HepG2 (cell line): ENCODE measurements around the gene CLHC1. TPM values are rescaled to one million over a fixed set of nuclear protein-coding genes. Genes with fewer than 3 reads are reported as not detected.

Source experiments
- ATF5 ChIP-seq: sonication (generic); formaldehyde crosslinking; IDR thresholded peaks from 2 replicates; pipeline ENCODE4 v1.4.0; 2020; ENCODE audit warnings: mild to moderate bottlenecking, low read depth, missing genetic modification reagents
- EHMT2 ChIP-seq: fragments of 200-600 bp; sonication (generic); IDR thresholded peaks from 2 replicates; pipeline ENCODE4 v1.7.0; 2017; ENCODE audit warnings: antibody characterized with exemption, low read depth, low read length, borderline replicate concordance
- NFE2L2 ChIP-seq: fragments of 150-350 bp; IDR thresholded peaks from 2 replicates; pipeline ENCODE4 v1.6.1; 2014; ENCODE audit warnings: low read length
- PAF1 ChIP-seq: IDR thresholded peaks from 2 replicates; pipeline ENCODE4 v1.6.1; 2016; ENCODE audit warnings: missing genetic modification reagents, missing compliant biosample characterization
- POLR2A ChIP-seq, 2 experiments: IDR thresholded peaks; 2 replicates each; pipeline ENCODE4 v1.6.1; 2011; ENCODE audit warnings: low read depth in 2 of 2, low read length in 2 of 2, mild to moderate bottlenecking in 1 of 2, moderate library complexity in 1 of 2; ENCODE audit not compliant: insufficient read depth in 1 of 2
- POLR2G ChIP-seq: fragments of 200-400 bp; formaldehyde crosslinking; IDR thresholded peaks from 2 replicates; pipeline ENCODE4 v1.6.1; 2018; ENCODE audit warnings: mild to moderate bottlenecking, low read depth, low read length, moderate library complexity
- RBFOX2 ChIP-seq: fragments of 200-400 bp; formaldehyde crosslinking; IDR thresholded peaks from 2 replicates; pipeline ENCODE4 v1.6.1; 2017; ENCODE audit warnings: low read depth, mild to moderate bottlenecking, low read length
- RFX1 ChIP-seq: fragments of 450-650 bp; IDR thresholded peaks from 2 replicates; pipeline ENCODE4 v1.6.1; 2017
- SAFB2 ChIP-seq: sonication (generic); formaldehyde crosslinking; IDR thresholded peaks from 2 replicates; pipeline ENCODE4 v1.5.1; 2020; ENCODE audit warnings: missing genetic modification reagents, low read depth, mild to moderate bottlenecking, borderline replicate concordance
- U2AF2 ChIP-seq: fragments of 200-400 bp; formaldehyde crosslinking; IDR thresholded peaks from 2 replicates; pipeline ENCODE4 v1.6.1; 2017; ENCODE audit warnings: low read depth, mild to moderate bottlenecking, low read length
- ZHX1 ChIP-seq: sonication (generic); formaldehyde crosslinking; IDR thresholded peaks from 2 replicates; pipeline ENCODE4 v1.8.1; 2022; ENCODE audit warnings: low read depth, mild to moderate bottlenecking, missing genetic modification reagents
- ZNF121 ChIP-seq: sonication (generic); formaldehyde crosslinking; IDR thresholded peaks from 2 replicates; pipeline ENCODE4 v1.5.0; 2020; ENCODE audit warnings: mild to moderate bottlenecking, missing genetic modification reagents
- ZNF3 ChIP-seq: IDR thresholded peaks from 2 replicates; pipeline ENCODE4 v1.7.0; 2017; ENCODE audit warnings: inconsistent platforms
- polyA plus RNA-seq, 8 experiments: library from polyadenylated mRNA; depleted of rRNA in 3 of 8; stranded (reverse) in 7 of 8; unstranded in 1 of 8; fragments of >200 nt; fragmentation: Illumina TruSeq in 4 of 8; extraction: Trizol in 4 of 8; gene quantifications; 2 replicates each; pipeline versions ENCODE4 v1.2.1 to v1.2.3, GENCODE V29; 2011 to 2016; ENCODE audit warnings: low read depth in 4 of 8, missing spikeins in 1 of 8, mixed read lengths in 1 of 8; ENCODE audit not compliant: insufficient read depth in 1 of 8
- total RNA-seq, 5 experiments: library from RNA; depleted of rRNA; stranded (reverse); fragments of >200 nt; fragmentation: Illumina TruSeq; extraction: Trizol; gene quantifications; 2 replicates each; pipeline ENCODE4 v1.2.3, GENCODE V29; 2016; ENCODE audit warnings: low read depth in 1 of 5
- TF ChIP-seq, protein P1 (sequence below): sonication (generic); formaldehyde crosslinking; IDR thresholded peaks from 2 replicates; pipeline ENCODE4 v1.8.1; 2023; ENCODE audit warnings: mild to moderate bottlenecking, missing genetic modification reagents
- TF ChIP-seq, protein P2 (sequence below): IDR thresholded peaks from 2 replicates; pipeline ENCODE4 v1.6.1; 2016; ENCODE audit warnings: low read depth, control low read depth

The CLHC1 gene
- total and polyA plus RNA-seq, 2 of the 13 experiments (the other 11 are each of a cell fraction or from before 2014, with no cell fraction given) = 9.8 to 12.6 TPM

DNA sequence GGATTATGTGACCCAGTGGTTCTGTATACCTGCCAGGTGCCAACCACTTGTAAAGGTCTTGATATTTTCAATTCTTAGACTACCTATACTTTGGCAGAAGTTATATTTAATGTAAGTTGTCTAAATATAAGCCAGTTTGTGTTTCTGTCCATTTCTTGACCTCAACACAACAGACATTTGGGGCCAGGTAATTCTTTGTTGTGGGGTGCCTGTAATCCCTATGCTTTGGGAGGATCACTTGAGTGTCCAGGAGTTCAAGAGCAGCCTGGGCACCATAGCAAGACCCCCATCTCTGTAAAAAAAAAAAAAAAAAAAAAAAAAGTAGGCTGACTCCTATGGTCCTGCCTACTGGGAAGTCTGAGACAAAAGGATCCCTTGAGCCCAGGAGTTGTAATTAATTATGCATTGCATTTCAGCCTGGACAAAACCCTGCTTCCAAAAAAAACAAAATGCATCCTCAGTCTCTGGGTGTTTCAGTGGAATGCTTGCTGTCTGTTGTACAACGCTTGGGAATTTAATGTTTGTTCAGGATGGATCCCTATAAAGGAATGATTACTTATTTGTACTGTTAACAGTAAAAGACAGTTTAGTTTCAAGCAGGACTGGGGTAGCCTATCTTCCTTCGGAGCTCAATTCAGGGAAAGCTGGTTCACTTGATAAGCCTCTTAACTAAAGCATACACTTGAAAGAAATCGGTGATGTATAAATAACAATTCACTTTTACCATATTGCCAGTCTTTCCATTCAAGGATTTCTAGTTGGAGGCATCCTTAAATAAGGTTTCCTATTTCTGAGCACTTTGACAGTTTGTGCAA lies 3.8 kb upstream of the CLHC1 start (continued):
- TF ChIP-seq EHMT2 = no peak
- TF ChIP-seq SAFB2 (CRISPR knock-in tag) = no peak
- peak; percentile 78 for TF ChIP-seq RBFOX2
- TF ChIP-seq ATF5 (CRISPR knock-in tag) = no peak
- no peak for TF ChIP-seq U2AF2
- TF ChIP-seq NFE2L2 = no peak
- TF ChIP-seq ZHX1 = no peak
- TF ChIP-seq POLR2A (IDR thresholded peaks at IDR 0.05; ENCODE audit: insufficient read depth in 1 of 2, low read depth in 2 of 2, low read length in 2 of 2) = peak; percentile 28 to 29; a peak in 2 of 4 replicates
- TF ChIP-seq ZNF121 = peak; percentile 69
- TF ChIP-seq, protein P1, sequence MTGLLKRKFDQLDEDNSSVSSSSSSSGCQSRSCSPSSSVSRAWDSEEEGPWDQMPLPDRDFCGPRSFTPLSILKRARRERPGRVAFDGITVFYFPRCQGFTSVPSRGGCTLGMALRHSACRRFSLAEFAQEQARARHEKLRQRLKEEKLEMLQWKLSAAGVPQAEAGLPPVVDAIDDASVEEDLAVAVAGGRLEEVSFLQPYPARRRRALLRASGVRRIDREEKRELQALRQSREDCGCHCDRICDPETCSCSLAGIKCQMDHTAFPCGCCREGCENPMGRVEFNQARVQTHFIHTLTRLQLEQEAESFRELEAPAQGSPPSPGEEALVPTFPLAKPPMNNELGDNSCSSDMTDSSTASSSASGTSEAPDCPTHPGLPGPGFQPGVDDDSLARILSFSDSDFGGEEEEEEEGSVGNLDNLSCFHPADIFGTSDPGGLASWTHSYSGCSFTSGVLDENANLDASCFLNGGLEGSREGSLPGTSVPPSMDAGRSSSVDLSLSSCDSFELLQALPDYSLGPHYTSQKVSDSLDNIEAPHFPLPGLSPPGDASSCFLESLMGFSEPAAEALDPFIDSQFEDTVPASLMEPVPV (CRISPR knock-in tag) = peak; percentile 30; the same call in 1 of the 2 replicates
- TF ChIP-seq ZNF3 (CRISPR knock-in tag) = no peak
- TF ChIP-seq, protein P2, sequence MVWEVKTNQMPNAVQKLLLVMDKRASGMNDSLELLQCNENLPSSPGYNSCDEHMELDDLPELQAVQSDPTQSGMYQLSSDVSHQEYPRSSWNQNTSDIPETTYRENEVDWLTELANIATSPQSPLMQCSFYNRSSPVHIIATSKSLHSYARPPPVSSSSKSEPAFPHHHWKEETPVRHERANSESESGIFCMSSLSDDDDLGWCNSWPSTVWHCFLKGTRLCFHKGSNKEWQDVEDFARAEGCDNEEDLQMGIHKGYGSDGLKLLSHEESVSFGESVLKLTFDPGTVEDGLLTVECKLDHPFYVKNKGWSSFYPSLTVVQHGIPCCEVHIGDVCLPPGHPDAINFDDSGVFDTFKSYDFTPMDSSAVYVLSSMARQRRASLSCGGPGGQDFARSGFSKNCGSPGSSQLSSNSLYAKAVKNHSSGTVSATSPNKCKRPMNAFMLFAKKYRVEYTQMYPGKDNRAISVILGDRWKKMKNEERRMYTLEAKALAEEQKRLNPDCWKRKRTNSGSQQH (CRISPR knock-in tag) = no peak
- TF ChIP-seq RFX1 = no peak
- peak; percentile 73 for TF ChIP-seq POLR2G
- TF ChIP-seq PAF1 (CRISPR knock-in tag) = peak; percentile 42; the same call in 1 of the 2 replicates
